GM21528 (cell line): ENCODE results near the gene FBXO47.

Experiments
- ATAC-seq: cut with Tn5 transposase; IDR thresholded peaks from one replicate; pipeline ENCODE4 v1.9.1; 2021; ENCODE audit warnings: mild to moderate bottlenecking, moderate library complexity; ENCODE audit not compliant: unreplicated experiment, low FRiP score

FBXO47 gene, protein sequence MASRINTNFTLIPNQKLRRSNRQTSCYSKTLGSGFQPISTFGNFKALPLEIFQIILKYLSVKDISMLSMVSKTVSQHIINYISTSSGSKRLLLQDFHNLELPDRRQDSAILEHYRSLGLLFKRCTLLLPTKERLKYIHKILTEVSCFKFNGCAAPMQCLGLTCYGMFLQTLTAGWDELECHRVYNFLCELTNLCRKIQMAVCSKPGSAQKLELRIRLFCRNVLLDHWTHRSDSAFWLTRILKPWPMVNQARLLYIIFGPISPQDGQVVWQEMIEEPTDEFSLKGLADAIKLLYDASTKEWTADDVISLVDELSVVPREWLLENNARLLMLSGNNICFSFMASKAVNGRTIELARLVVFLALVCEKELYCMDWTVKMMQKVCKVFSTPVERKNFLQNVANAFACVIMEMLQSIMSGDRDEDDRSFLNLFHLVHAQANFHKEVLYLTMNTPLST

DNA sequence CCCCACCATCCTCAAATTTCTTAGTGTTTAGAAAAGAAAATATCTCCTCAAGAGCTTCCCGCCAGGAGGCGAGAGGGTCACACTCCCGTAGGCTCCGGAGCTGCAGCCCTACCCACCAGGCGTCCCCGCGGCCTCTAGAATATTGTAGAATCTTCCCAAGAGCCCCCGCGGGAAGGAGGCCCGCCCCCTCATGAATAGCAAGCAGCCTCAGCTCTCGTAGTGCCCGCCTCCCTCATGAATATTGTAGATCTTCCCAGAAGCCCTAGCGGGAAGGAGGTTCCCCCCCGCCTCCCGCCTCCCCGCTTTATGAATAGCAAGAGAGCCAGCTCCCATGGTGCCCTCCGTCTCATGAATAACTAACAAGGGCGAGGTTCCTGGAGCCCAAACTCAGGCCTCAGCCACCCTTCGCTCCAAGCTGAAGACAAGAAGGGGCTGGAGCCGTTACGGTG lies at the start of gene FBXO47:
Gene FBXO47, minus strand, starts transcription at position 114 of the 449 bp plus-strand sequence. CDS start 4,378 bp downstream, outside the sequence.
- ATAC-seq: no peak

- no peak for ATAC-seq
Observed at GRCh38 chr17:39016193-39017153, 49.3 kb upstream of the FBXO47 start.

- ATAC-seq: no peak
Observed at GRCh38 chr17:39015546-39015935, 48.3 kb upstream of the FBXO47 start.

DNA sequence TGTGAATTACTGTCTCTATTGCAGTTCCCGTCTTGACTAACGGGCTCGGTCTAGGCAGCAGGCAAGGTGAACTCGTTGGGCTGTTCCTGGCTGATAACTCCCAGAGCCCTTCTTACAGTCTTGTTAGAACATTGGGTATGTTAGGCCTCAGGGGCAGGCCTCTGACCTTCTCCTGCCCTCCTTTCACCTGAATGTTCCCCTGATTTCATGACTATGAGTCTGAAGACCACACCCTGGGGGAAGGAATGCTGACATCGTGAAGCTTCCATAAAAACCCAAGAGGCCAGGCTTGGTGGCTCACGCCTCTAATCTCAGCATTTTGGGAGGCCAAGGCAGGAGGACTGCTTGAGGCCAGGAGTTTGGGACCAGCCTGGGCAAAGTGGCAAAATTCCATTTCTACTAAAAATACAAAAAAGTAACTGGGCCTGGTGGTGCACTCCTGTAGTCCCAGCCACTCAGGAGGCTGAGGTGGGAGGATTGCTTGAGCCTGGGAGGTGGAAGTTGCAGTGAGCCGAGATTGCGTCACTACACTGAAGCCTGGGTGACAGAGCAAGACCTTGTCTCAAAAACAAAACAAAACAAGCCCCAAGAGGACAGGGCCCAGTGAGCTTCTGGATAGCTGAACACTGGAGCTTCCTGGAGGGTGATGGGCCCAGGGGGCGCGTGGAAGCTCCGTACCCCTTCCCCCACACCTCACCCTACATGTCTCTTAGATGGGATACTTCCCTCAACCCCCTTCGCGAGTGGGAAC lies 47.8 kb upstream of the FBXO47 start:
- no peak for ATAC-seq

GRCh38 chr17:39014044-39014794 lies 47.0 kb upstream of the FBXO47 start:
- no peak for ATAC-seq

- no peak for ATAC-seq
Observed at GRCh38 chr17:39012725-39013124, 45.5 kb upstream of the FBXO47 start.

GRCh38 chr17:39011907-39012468 lies 44.8 kb upstream of the FBXO47 start:
- ATAC-seq: no peak

DNA sequence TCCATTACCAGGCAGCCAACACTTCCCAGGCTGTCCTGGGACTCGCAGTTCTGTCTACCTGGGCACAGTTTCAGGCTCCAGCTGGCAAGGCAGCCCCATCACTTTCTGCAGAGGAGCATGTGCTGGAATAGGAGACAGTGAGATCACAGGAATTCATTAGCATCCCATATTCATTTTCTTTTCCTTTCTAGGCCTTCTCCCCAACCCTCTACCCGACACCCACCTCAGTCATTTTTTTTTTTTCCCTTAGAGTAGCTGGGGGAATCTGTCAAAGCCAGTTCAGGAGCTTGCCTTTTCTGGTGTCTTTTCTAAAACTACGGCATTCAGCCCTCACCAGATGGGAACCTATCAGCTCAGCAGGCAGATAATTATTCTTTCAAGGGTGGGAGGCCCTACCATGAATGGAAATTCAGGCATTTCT lies 42.4 kb upstream of the FBXO47 start:
- ATAC-seq: no peak

- ATAC-seq: no peak
Observed at GRCh38 chr17:39008633-39009032, 41.4 kb upstream of the FBXO47 start.

DNA sequence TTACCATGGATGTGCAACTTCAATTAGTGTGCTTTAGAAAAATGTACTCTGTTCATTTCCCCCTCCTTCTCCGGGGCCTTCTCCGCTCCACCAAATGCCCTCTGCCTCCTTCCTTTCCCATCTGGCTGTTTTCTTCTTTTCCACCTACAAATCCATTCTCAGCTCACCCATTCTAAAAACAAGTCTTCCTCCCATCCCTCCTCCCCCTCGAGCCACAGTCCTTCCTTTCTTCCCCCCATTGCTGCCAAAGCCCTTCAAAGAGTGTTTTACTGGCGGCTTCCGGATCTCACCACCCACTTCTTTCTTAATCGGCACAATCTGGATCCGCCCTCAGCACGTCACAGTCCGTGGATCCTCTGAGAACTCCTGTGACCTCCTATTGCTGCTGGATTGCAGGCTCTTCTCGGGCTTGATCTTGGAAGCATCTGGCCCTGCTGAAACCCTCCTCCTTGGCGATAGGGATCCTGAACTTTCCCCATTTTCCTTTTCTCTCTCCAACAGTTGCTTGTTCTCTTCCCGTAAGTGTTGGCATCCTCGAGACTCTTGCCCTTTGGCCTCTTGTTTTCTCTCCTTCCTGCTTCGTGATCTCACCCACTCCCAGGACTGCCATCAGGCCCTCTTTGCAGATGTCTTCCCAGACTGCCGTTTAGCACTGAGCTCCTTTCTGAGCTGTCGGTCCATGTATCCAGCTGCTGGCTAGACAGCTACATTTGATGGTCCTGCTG lies 36.0 kb upstream of the FBXO47 start:
- ATAC-seq: no peak

- no peak for ATAC-seq
Observed at GRCh38 chr17:39001703-39002637, 34.8 kb upstream of the FBXO47 start.

- no peak for ATAC-seq
Observed at GRCh38 chr17:39000021-39000601, 32.9 kb upstream of the FBXO47 start.

DNA sequence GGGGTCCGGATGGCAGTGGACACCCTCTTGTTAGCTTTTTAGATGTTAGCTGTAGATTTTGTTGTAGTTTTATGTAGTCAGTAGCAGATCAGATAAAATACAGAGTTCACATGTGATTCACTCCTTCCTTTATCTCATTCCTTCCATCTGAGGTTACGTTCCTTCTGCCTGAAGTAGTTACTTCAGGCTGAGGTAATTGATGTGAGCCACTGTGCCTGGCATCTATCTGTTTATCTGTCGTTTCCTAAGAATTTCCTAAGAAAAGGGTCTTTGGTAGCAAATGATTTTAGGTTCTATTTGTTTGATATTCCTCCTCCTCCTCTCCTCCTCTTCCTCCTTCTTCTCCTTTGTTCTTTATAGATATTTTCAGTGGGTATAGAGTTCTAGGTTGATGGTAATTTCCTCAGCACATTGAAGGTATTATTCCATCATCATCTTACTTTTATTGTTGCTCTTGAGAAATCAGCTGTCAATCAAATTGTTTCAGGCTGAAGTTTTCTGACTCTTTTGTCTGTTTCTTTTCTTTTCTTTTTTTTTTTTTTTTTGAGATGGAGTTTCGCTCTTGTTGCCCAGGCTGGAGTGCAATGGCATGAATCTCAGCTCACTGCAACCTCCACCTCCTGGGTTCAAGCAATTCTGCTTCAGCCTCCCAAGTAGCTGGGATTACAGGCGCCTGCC lies 29.6 kb upstream of the FBXO47 start:
- ATAC-seq: no peak

DNA sequence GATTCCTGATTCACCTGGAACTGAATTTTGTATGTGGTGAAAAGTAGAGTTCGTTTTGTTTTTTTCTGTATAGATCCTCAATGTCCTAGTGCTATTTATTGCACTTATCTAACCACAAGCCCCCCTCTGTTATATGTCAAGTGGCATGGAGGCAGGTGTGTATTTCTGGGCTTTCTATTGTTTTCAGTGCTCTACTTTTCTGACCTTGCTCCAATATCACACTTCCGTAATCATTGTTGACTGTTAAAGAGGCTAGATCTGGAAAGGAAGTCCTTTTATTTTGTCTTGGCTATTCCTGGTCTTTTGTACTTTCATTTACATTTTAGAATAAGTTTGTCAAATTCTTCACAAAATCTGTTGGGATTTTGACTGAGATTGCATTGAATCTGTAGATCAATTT lies 26.8 kb upstream of the FBXO47 start:
- ATAC-seq: no peak

DNA sequence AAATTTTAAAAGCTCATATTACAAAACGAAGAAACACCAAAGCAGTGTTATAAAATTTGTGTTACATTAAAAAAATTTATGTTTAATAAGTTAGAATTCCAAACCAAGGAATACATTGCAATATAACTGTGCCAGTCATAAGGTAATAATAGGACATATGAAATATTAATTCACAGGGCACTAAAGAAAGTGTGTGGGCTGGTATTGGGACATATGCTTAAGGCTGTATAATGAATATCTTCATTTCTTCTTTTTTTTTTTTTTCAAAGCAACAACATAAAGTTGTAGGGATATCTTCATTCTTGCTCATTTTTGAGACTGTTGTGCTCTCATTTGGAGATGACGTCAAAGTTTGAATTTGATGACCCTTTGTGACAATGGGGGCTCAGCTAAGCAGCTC lies 17.5 kb upstream of the FBXO47 start:
- no peak for ATAC-seq

DNA sequence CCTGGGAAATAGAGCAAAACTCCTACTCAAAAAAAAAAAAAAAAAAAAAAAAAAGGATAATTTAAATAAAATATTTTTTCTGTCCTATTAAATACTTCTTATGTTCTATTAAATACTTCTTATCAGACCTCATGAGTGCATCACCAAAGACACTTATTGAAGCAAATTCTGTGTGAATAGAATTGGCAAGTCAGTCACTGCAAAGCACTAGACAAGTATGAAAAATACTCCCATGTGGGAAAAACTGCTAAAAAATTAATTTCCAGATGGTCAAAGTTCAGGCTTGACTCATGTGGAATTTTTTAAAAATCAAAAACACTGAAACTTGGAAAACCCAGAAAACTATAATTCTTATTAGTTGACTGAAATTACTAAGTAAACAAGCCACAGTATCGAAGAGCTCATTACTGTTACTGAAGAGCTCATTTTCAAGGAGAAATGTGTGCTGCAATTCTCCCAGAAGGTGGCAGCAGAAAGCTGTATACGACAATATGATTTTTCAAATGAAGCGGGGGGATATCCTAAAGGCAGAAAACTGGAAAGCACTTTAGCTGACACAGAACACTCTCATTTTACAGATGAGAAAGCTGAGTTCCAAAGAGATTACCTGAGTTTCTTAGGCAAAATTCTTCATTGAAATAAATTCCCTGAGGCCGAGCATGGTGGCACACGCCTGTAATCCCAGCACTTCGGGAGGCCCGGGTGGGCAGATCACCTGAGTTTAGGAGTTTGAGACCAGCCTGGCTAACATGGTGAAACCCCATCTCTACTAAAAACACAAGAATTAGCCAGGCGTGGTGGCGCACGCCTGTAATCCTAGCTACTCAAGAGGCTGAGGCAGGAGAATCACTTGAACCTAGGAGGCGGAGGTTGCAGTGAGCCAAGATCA lies 15.9 kb upstream of the FBXO47 start:
- no peak for ATAC-seq
